WTC11 (cell line): ENCODE results near the gene RGL2. TPM values are rescaled to one million over a fixed set of nuclear protein-coding genes. Genes with fewer than 3 reads are reported as not detected.

Experiments
- ATAC-seq: fragments of 200-7000 bp; cut with Tn5 transposase; 2 replicates; pipeline ENCODE4 v1.10.0; 2021; ENCODE audit warnings: mild to moderate bottlenecking, moderate library complexity
- CTCF ChIA-PET: fragments of 300-600 bp; sonication (Branson Sonifier 250); formaldehyde crosslinking; loops from one replicate; lab custom pipeline; 2021; ENCODE audit warnings: antibody characterized with exemption; lab: Charles Lee
- POLR2A ChIA-PET: fragments of 350-600 bp; sonication (Branson Sonifier 250); formaldehyde crosslinking; loops from one replicate; lab custom pipeline; 2021; ENCODE audit warnings: antibody characterized with exemption; lab: Charles Lee
- DNase-seq: peaks from one replicate; pipeline ENCODE4 v3.0.0; 2021; ENCODE audit warnings: low spot score
- H3K27ac Mint-ChIP-seq: 2 replicates; pipeline ENCODE4 v1.8.0; 2021; ENCODE audit warnings: mixed read lengths
- H3K27me3 Mint-ChIP-seq: 2 replicates; pipeline ENCODE4 v1.8.0; 2021; ENCODE audit warnings: low read depth, mild to moderate bottlenecking, moderate library complexity, mixed read lengths
- H3K36me3 Mint-ChIP-seq: 2 replicates; pipeline ENCODE4 v1.8.0; 2021; ENCODE audit warnings: mixed read lengths
- H3K4me1 Mint-ChIP-seq: 2 replicates; pipeline ENCODE4 v1.8.0; 2022; ENCODE audit warnings: mixed read lengths
- H3K4me3 Mint-ChIP-seq: 2 replicates; pipeline ENCODE4 v1.8.0; 2021; ENCODE audit warnings: mild to moderate bottlenecking, moderate library complexity, mixed read lengths
- H3K9me3 Mint-ChIP-seq: 2 replicates; pipeline ENCODE4 v1.8.0; 2021; ENCODE audit warnings: mixed read lengths
- CDX4 ChIP-seq: fragments of 250-450 bp; sonication (Bioruptor Pico); IDR thresholded peaks from 2 replicates; pipeline ENCODE4 v1.9.0; 2021; ENCODE audit warnings: moderate library complexity, mild to moderate bottlenecking, inconsistent platforms, borderline replicate concordance
- CREM ChIP-seq: sonication (generic); formaldehyde crosslinking; IDR thresholded peaks from 2 replicates; pipeline ENCODE4 v1.8.1; 2022; ENCODE audit warnings: mild to moderate bottlenecking, missing genetic modification reagents, moderate library complexity
- E2F4 ChIP-seq: sonication (generic); formaldehyde crosslinking; IDR thresholded peaks from 2 replicates; pipeline ENCODE4 v1.8.1; 2022; ENCODE audit warnings: low read depth, mild to moderate bottlenecking, moderate library complexity, missing genetic modification reagents, borderline replicate concordance
- E2F5 ChIP-seq: sonication (generic); formaldehyde crosslinking; IDR thresholded peaks from 2 replicates; pipeline ENCODE4 v1.8.1; 2022; ENCODE audit warnings: mild to moderate bottlenecking, moderate library complexity, missing genetic modification reagents
- ELF4 ChIP-seq: sonication (generic); formaldehyde crosslinking; IDR thresholded peaks from 2 replicates; pipeline ENCODE4 v1.8.1; 2022; ENCODE audit warnings: low read depth, mild to moderate bottlenecking, moderate library complexity, missing genetic modification reagents
- EMX1 ChIP-seq: fragments of 250-450 bp; sonication (Bioruptor Pico); IDR thresholded peaks from 2 replicates; pipeline ENCODE4 v1.8.0; 2021; ENCODE audit warnings: mild to moderate bottlenecking
- ERG ChIP-seq: fragments of 250-450 bp; sonication (Bioruptor Pico); IDR thresholded peaks from 2 replicates; pipeline ENCODE4 v1.8.0; 2021; ENCODE audit warnings: mild to moderate bottlenecking
- FOXK1 ChIP-seq: sonication (generic); formaldehyde crosslinking; IDR thresholded peaks from 2 replicates; pipeline ENCODE4 v1.8.0; 2022; ENCODE audit warnings: mild to moderate bottlenecking, moderate library complexity, missing genetic modification reagents
- GABPB1 ChIP-seq: sonication (generic); formaldehyde crosslinking; IDR thresholded peaks from 2 replicates; pipeline ENCODE4 v1.8.1; 2023; ENCODE audit warnings: mild to moderate bottlenecking, missing genetic modification reagents
- HMGXB4 ChIP-seq: sonication (generic); formaldehyde crosslinking; IDR thresholded peaks from 2 replicates; pipeline ENCODE4 v1.8.1; 2023; ENCODE audit warnings: mild to moderate bottlenecking, moderate library complexity, missing genetic modification reagents
- IRF2 ChIP-seq: sonication (generic); formaldehyde crosslinking; IDR thresholded peaks from 2 replicates; pipeline ENCODE4 v1.8.0; 2022; ENCODE audit warnings: low read depth, missing genetic modification reagents, borderline replicate concordance
- JAZF1 ChIP-seq: fragments of 250-450 bp; sonication (Bioruptor Pico); IDR thresholded peaks from 2 replicates; pipeline ENCODE4 v1.9.0; 2021; ENCODE audit warnings: moderate library complexity, mild to moderate bottlenecking, inconsistent platforms
- JUN ChIP-seq: sonication (generic); formaldehyde crosslinking; IDR thresholded peaks from 2 replicates; pipeline ENCODE4 v1.8.0; 2023; ENCODE audit warnings: mild to moderate bottlenecking, missing genetic modification reagents
- KAT7 ChIP-seq: sonication (generic); formaldehyde crosslinking; IDR thresholded peaks from 2 replicates; pipeline ENCODE4 v1.8.1; 2023; ENCODE audit warnings: missing genetic modification reagents, mild to moderate bottlenecking, borderline replicate concordance
- MXD4 ChIP-seq: fragments of 250-450 bp; sonication (Bioruptor Pico); IDR thresholded peaks from 2 replicates; pipeline ENCODE4 v1.8.0; 2021; ENCODE audit warnings: mild to moderate bottlenecking, moderate library complexity, borderline replicate concordance
- NFYB ChIP-seq: sonication (generic); formaldehyde crosslinking; conservative IDR thresholded peaks from 2 replicates; pipeline ENCODE4 v1.8.0; 2022; ENCODE audit warnings: low read depth, missing genetic modification reagents
- RELA ChIP-seq: sonication (generic); formaldehyde crosslinking; IDR thresholded peaks from 2 replicates; pipeline ENCODE4 v1.8.1; 2022; ENCODE audit warnings: missing genetic modification reagents, mild to moderate bottlenecking, borderline replicate concordance
- RORB ChIP-seq: fragments of 250-450 bp; sonication (Bioruptor Pico); IDR thresholded peaks from 2 replicates; pipeline ENCODE4 v1.9.0; 2021; ENCODE audit warnings: mild to moderate bottlenecking
- USF2 ChIP-seq: sonication (generic); formaldehyde crosslinking; IDR thresholded peaks from 2 replicates; pipeline ENCODE4 v1.8.1; 2023; ENCODE audit warnings: mild to moderate bottlenecking, missing genetic modification reagents, moderate library complexity
- ZBTB21 ChIP-seq: sonication (generic); formaldehyde crosslinking; IDR thresholded peaks from 2 replicates; pipeline ENCODE4 v1.8.1; 2023; ENCODE audit warnings: mild to moderate bottlenecking, missing genetic modification reagents, borderline replicate concordance
- ZNF138 ChIP-seq: sonication (generic); formaldehyde crosslinking; conservative IDR thresholded peaks from 2 replicates; pipeline ENCODE4 v1.8.1; 2022; ENCODE audit warnings: mild to moderate bottlenecking, moderate library complexity, missing genetic modification reagents
- ZNF232 ChIP-seq: sonication (generic); formaldehyde crosslinking; IDR thresholded peaks from 2 replicates; pipeline ENCODE4 v1.8.0; 2022; ENCODE audit warnings: mild to moderate bottlenecking, missing genetic modification reagents
- ZNF263 ChIP-seq: sonication (generic); formaldehyde crosslinking; IDR thresholded peaks from 2 replicates; pipeline ENCODE4 v1.8.1; 2022; ENCODE audit warnings: low read depth, mild to moderate bottlenecking, moderate library complexity, missing genetic modification reagents
- ZNF317 ChIP-seq: sonication (generic); formaldehyde crosslinking; IDR thresholded peaks from 2 replicates; pipeline ENCODE4 v1.8.1; 2023; ENCODE audit warnings: low read depth, mild to moderate bottlenecking, moderate library complexity, missing genetic modification reagents, borderline replicate concordance
- ZNF423 ChIP-seq: fragments of 250-450 bp; sonication (Bioruptor Pico); IDR thresholded peaks from 2 replicates; pipeline ENCODE4 v2.1.2; 2022; ENCODE audit warnings: mild to moderate bottlenecking, moderate library complexity
- ZNF671 ChIP-seq: fragments of 250-450 bp; sonication (Bioruptor Pico); IDR thresholded peaks from 2 replicates; pipeline ENCODE4 v1.8.0; 2021; ENCODE audit warnings: mild to moderate bottlenecking
- total RNA-seq: library from RNA; stranded (reverse); gene quantifications from 3 replicates; pipeline ENCODE4 v1.2.3, GENCODE V29; 2021

Gene RGL2
- total RNA-seq, 1 experiment from 2014 or later: 77.1 TPM

GRCh38 chr6:33314515-33314942, 15.8 kb upstream of the RGL2 start:
- Mint-ChIP-seq H3K4me3 (peak overlapping the region; percentile 93), H3K4me1 (peaks cover 46% of the 10 kb centered on the region)

GRCh38 chr6:33313709-33314514, 15.2 kb upstream of the RGL2 start, which contains the start of gene TAPBP:
TAPBP (minus strand) TSS chr6:33314078; CDS start chr6:33314041, 37 bp downstream.
- ATAC-seq (no peak; the same call in 1 of the 2 replicates), DNase-seq (peak; percentile 54)
- ChIA-PET POLR2A (interaction anchor here (0.9 to 1.0 kb wide), 4 partner anchors 11 to 117 kb away, joined by 3 to 5 read pairs (median 4); partner anchors contain the start of gene B3GALT4), CTCF (interaction anchor here (0.5 to 3.7 kb wide), 5 partner anchors 15 to 78 kb away, joined by 3 to 29 read pairs (median 5); partner anchors contain the start of gene RGL2)
- Mint-ChIP-seq H3K4me3 (peak within 1 kb of the TSS; percentile 93), H3K27ac (peak within 1 kb of the TSS; percentile 93), H3K27me3 (no peaks in the 10 kb centered on the region; the same call in 1 of the 2 replicates), H3K9me3 (no peaks in the 10 kb centered on the region), H3K4me1 (peaks cover 41% of the 10 kb centered on the region), H3K36me3 (peaks cover 5% of the 10 kb centered on the region)
- TF ChIP-seq GABPB1 (CRISPR knock-in tag): peak; percentile 34; the same call in 1 of the 2 replicates
- no peak; the same call in 1 of the 2 replicates for TF ChIP-seq EMX1 (CRISPR knock-in tag)
- TF ChIP-seq JAZF1 (CRISPR knock-in tag): no peak
- no peak for TF ChIP-seq ZBTB21 (CRISPR knock-in tag)
- peak; percentile 50; the same call in 1 of the 2 replicates for TF ChIP-seq ZNF671 (CRISPR knock-in tag)
- no peak for TF ChIP-seq MXD4 (CRISPR knock-in tag)
- TF ChIP-seq ELF4 (CRISPR knock-in tag): no peak
- TF ChIP-seq NFYB (CRISPR knock-in tag): no peak
- TF ChIP-seq CREM (CRISPR knock-in tag): no peak
- no peak for TF ChIP-seq CDX4
- no peak for TF ChIP-seq ZNF317 (CRISPR knock-in tag)
- no peak for TF ChIP-seq KAT7 (CRISPR knock-in tag)
- no peak for TF ChIP-seq ZNF138 (CRISPR knock-in tag)

More at GRCh38 chr6:33314515-33314942, 15.8 kb upstream of the RGL2 start:
- TF ChIP-seq IRF2 (CRISPR knock-in tag): no peak
- no peak for TF ChIP-seq ZNF232 (CRISPR knock-in tag)
- peak; percentile 35 for TF ChIP-seq USF2
- no peak for TF ChIP-seq E2F5 (CRISPR knock-in tag)
- TF ChIP-seq JUN (CRISPR knock-in tag): no peak
- TF ChIP-seq RORB (CRISPR knock-in tag): no peak
- TF ChIP-seq ZNF423: no peak
- TF ChIP-seq RELA: no peak
- no peak for TF ChIP-seq HMGXB4
- 0 out of 2 replicates have a peak, but pooled peaks have one; percentile 20 for TF ChIP-seq FOXK1 (CRISPR knock-in tag)
- no peak for TF ChIP-seq ZNF263
- no peak for TF ChIP-seq E2F4
- no peak for TF ChIP-seq ERG (CRISPR knock-in tag)
- no peak for TF ChIP-seq EMX1 (CRISPR knock-in tag)
- Mint-ChIP-seq H3K36me3 (peaks cover 9% of the 10 kb centered on the region), H3K27ac (peak overlapping the region; percentile 79), H3K27me3 (no peaks in the 10 kb centered on the region; the same call in 1 of the 2 replicates), H3K9me3 (no peaks in the 10 kb centered on the region)
- ATAC-seq (peak; percentile 14), DNase-seq (peak; percentile 45)
- CTCF ChIA-PET: interaction anchor here (0.5 kb wide), 1 partner anchor 79 kb away, joined by 3 read pairs; no protein-coding TSS in a partner anchor
- POLR2A ChIA-PET: no interaction called here
